Nephron (organoid): ENCODE results near the gene CMTM8.
"Not testable (repeated sequence)": the region's sequence is repeated elsewhere in the genome, so short reads cannot be mapped to it uniquely, and the experiment has no call there.

Experiments
- H3K27ac Mint-ChIP-seq, 3 experiments: 2 replicates each; pipeline ENCODE4 v1.8.0; 2020; ENCODE audit warnings: mixed read lengths in 3 of 3, mild to moderate bottlenecking in 2 of 3, moderate library complexity in 1 of 3
- H3K27me3 Mint-ChIP-seq: 2 replicates; pipeline ENCODE4 v1.8.0; 2021; ENCODE audit warnings: low read depth, mild to moderate bottlenecking, moderate library complexity, mixed read lengths
- H3K36me3 Mint-ChIP-seq: 2 replicates; pipeline ENCODE4 v1.8.0; 2020; ENCODE audit warnings: low read depth, mixed read lengths
- H3K4me1 Mint-ChIP-seq: 2 replicates; pipeline ENCODE4 v1.8.0; 2020; ENCODE audit warnings: mixed read lengths
- H3K4me3 Mint-ChIP-seq, 3 experiments: 2 replicates each; pipeline ENCODE4 v1.8.0; 2020; ENCODE audit warnings: mild to moderate bottlenecking in 3 of 3, mixed read lengths in 3 of 3, moderate library complexity in 2 of 3
- H3K9me3 Mint-ChIP-seq: 2 replicates; pipeline ENCODE4 v1.8.0; 2020; ENCODE audit warnings: mixed read lengths
- CTCF ChIP-seq, 3 experiments: fragments of 200-600 bp; sonication (generic); IDR thresholded peaks; one replicate each; pipeline ENCODE4 v1.5.0; 2021; ENCODE audit warnings: antibody characterized with exemption in 3 of 3; ENCODE audit not compliant: unreplicated experiment in 3 of 3

CMTM8 gene

GRCh38 chr3:32238453-32239306 is at the start of gene CMTM8:
Gene CMTM8 (plus strand): TSS chr3:32238680. CDS start chr3:32238973, 293 bp downstream.
- no peak for TF ChIP-seq CTCF (IDR thresholded peaks at IDR 0.05; ENCODE audit: unreplicated experiment in 3 of 3)
- peaks cover 13% of the 10 kb centered on the region for H3K9me3 Mint-ChIP-seq
- peaks cover 8% of the 10 kb centered on the region for H3K4me1 Mint-ChIP-seq
- peak within 1 kb of the TSS; percentile 87 to 92 (median 87) for H3K4me3 Mint-ChIP-seq
- H3K36me3 Mint-ChIP-seq, result no peaks in the 10 kb centered on the region
- H3K27ac Mint-ChIP-seq, result peak within 1 kb of the TSS in 1 of 3 experiments; percentile 55
- peaks cover 57% of the 10 kb centered on the region for H3K27me3 Mint-ChIP-seq

GRCh38 chr3:32189693-32190092 is 48.8 kb upstream of the CMTM8 start:
- H3K27ac Mint-ChIP-seq, result no peak overlapping the region
- no peak for TF ChIP-seq CTCF (IDR thresholded peaks at IDR 0.05; ENCODE audit: unreplicated experiment in 3 of 3)
- H3K4me3 Mint-ChIP-seq, result no peak overlapping the region
- no peaks in the 10 kb centered on the region for H3K36me3 Mint-ChIP-seq
- H3K9me3 Mint-ChIP-seq, result no peaks in the 10 kb centered on the region
- H3K4me1 Mint-ChIP-seq, result no peaks in the 10 kb centered on the region
- H3K27me3 Mint-ChIP-seq, result peaks cover 8% of the 10 kb centered on the region

GRCh38 chr3:32190556-32190955 is 47.9 kb upstream of the CMTM8 start:
- H3K4me3 Mint-ChIP-seq, H3K36me3 Mint-ChIP-seq, H3K4me1 Mint-ChIP-seq, H3K9me3 Mint-ChIP-seq, H3K27me3 Mint-ChIP-seq, H3K27ac Mint-ChIP-seq: not testable (repeated sequence)

- Mint-ChIP-seq H3K9me3 (no peaks in the 10 kb centered on the region), H3K27ac (no peak overlapping the region), H3K4me3 (no peak overlapping the region), H3K4me1 (peaks cover 3% of the 10 kb centered on the region), H3K27me3 (peaks cover 8% of the 10 kb centered on the region), H3K36me3 (no peaks in the 10 kb centered on the region)
- no peak for TF ChIP-seq CTCF (IDR thresholded peaks at IDR 0.05; ENCODE audit: unreplicated experiment in 3 of 3)
Measured at GRCh38 chr3:32193101-32193500, 45.4 kb upstream of the CMTM8 start.

GRCh38 chr3:32194653-32195052 is 43.8 kb upstream of the CMTM8 start:
- no peak for TF ChIP-seq CTCF (IDR thresholded peaks at IDR 0.05; ENCODE audit: unreplicated experiment in 3 of 3)
- no peaks in the 10 kb centered on the region for H3K36me3 Mint-ChIP-seq
- H3K9me3 Mint-ChIP-seq, result no peaks in the 10 kb centered on the region
- no peak overlapping the region for H3K27ac Mint-ChIP-seq
- no peak overlapping the region for H3K4me3 Mint-ChIP-seq
- peaks cover 8% of the 10 kb centered on the region for H3K27me3 Mint-ChIP-seq
- peaks cover 4% of the 10 kb centered on the region for H3K4me1 Mint-ChIP-seq

- Mint-ChIP-seq H3K27ac (no peak overlapping the region), H3K9me3 (no peaks in the 10 kb centered on the region), H3K4me3 (no peak overlapping the region), H3K4me1 (peaks cover 10% of the 10 kb centered on the region), H3K27me3 (peaks cover 6% of the 10 kb centered on the region), H3K36me3 (no peaks in the 10 kb centered on the region)
- no peak for TF ChIP-seq CTCF (IDR thresholded peaks at IDR 0.05; ENCODE audit: unreplicated experiment in 3 of 3)
Measured at GRCh38 chr3:32195995-32196540, 42.4 kb upstream of the CMTM8 start.
